Activated naive CD4-positive, alpha-beta T cell (primary cell): ENCODE results near the gene SYNGR1.
"Not testable (repeated sequence)": the region's sequence is repeated elsewhere in the genome, so short reads cannot be mapped to it uniquely, and the experiment has no call there.

ENCODE experiments used
- DNase-seq, 4 experiments: peaks; one replicate each; lab custom pipeline; 2025; lab: John Stamatoyannopoulos, UW

Gene SYNGR1

DNA sequence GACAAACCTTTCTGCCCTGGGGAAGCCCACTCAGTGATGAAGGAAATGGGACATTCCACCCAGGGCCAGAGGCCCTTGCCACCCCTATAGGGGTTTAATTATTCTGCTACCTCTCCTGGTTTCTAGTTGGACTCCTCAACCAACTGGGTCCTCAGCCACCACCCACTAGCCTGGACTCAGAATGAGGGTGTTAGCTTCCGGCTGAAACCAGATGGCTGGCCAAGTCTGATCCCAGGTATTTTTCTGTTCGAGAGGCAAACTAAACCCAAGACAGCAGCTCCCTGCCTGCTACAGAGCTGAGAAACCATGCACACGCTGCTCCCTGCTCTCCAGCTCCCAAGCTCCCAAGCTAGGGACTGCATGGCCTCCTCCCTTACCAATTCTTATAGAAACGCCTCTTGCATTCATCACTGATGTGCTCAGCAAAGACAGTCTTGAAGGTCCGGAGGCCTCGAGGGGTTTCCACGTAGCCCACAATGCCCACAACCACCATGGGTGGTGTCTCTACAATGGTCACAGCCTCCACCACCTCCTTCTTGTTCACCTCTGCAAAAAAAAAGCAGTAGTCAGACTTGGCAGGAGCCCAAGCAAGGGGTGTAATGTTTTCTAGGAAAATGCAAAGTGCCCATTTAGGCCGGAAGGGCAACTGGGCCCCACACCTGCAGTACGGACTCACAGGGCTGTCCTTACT, 32.6 kb upstream of the SYNGR1 start:
- DNase-seq: no peak

- DNase-seq: no peak
Measured at GRCh38 chr22:39317775-39318506, 31.9 kb upstream of the SYNGR1 start.

- peak in 1 of 4 experiments; percentile 47 for DNase-seq
Measured at GRCh38 chr22:39318507-39319283, 31.1 kb upstream of the SYNGR1 start.

GRCh38 chr22:39319284-39320022, 30.3 kb upstream of the SYNGR1 start, which contains the start of gene RPL3:
RPL3 (minus strand) TSS chr22:39319623; CDS start chr22:39319597, 26 bp downstream.
- peak; percentile 97 to 98 (median 98) for DNase-seq

DNA sequence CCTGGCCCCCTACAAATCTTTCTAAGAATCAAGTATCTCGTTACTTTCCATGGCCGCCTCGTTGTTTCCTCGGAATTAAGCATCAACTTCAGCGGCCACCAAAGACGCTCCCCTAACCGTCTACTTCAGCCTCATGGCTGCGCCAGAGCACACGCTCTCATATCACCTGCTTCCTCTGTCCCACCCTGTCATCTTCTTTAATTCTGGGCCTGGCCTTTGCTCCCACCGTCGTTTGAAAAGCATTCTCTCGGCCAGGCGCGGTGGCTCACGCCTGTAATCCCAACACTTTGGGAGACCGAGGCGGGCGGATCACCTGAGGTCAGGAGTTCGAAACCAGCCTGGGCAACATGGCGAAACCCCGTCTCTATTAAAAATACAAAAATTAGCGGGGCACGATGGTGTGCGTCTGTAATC, 29.2 kb upstream of the SYNGR1 start:
- DNase-seq: not testable (repeated sequence)

DNA sequence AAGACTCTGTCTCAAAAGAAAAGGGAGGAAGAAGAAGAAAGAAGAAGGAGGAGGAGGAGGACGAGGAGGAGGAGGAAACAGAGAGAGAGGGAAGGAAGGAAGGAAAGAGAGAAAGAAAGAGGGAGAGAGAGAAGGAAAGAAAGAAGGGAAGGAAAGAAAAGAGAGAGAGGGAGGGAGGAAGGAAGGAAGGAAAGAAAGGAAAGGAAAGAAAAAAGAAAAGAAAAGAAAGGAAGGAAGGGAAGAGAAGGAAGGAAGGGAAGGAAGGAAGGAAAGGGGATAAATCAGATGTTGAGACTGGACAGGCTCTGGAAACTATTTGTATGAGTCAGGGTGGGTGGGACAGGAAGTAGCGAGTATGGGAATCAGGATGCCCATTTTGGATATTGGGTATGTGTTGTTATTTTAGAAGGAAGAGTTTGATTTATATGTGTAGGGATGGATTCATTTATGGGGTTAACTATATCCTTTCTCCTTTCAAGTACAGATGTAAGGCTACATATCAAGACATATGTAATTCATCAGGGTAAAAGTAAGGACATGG, 24.3 kb upstream of the SYNGR1 start:
- no peak for DNase-seq

- DNase-seq: no peak
Measured at GRCh38 chr22:39327995-39328754, 21.6 kb upstream of the SYNGR1 start.

GRCh38 chr22:39330553-39330952, 19.2 kb upstream of the SYNGR1 start:
- not testable (repeated sequence) for DNase-seq

- no peak for DNase-seq
Measured at GRCh38 chr22:39332441-39333064, 17.2 kb upstream of the SYNGR1 start.

- DNase-seq: no peak
Measured at GRCh38 chr22:39336411-39336810, 13.4 kb upstream of the SYNGR1 start.

- DNase-seq: not testable (repeated sequence)
Measured at GRCh38 chr22:39339775-39340174, 10.0 kb upstream of the SYNGR1 start.

DNA sequence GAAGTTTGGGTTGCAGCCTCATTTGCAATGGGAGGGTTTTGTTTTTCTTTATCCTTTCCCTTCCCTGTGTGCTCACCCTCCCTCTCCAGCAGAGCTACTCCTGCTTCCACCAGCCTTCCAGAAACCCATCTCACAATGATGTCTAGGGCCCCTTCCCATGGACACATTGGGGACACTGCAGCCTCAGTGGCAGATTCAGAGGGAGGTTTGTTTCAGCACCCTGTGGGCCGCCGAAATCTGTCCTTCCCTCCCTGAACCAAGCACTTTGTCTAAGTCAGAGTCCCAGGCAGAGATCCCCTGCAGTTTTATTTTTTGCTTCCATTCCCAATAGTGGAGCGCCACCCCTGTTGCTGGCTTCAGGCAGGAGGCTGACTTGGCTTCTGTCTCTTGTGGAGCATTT, 8.6 kb upstream of the SYNGR1 start:
- DNase-seq: no peak

GRCh38 chr22:39343259-39344045, 6.3 kb upstream of the SYNGR1 start:
- peak in 2 of 4 experiments; percentile 19 to 52 for DNase-seq

DNA sequence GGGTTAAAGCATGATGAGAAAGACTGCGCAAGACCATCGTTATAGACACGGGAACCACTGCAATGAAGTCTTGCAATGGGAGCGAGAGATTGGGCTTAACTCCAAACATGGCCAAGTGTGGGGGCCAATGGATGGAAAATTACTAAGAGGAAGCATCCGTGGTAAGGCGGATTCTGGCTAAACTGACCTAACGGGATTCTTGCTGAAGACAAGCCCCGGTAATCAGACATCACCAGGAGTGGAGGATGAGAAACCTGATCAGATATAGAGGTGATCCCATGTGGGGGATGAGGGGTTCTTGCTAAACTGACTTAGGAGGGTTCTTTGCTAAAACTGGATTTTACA, 5.8 kb upstream of the SYNGR1 start:
- DNase-seq: no peak

GRCh38 chr22:39345231-39345630, 4.6 kb upstream of the SYNGR1 start:
- no peak for DNase-seq

DNA sequence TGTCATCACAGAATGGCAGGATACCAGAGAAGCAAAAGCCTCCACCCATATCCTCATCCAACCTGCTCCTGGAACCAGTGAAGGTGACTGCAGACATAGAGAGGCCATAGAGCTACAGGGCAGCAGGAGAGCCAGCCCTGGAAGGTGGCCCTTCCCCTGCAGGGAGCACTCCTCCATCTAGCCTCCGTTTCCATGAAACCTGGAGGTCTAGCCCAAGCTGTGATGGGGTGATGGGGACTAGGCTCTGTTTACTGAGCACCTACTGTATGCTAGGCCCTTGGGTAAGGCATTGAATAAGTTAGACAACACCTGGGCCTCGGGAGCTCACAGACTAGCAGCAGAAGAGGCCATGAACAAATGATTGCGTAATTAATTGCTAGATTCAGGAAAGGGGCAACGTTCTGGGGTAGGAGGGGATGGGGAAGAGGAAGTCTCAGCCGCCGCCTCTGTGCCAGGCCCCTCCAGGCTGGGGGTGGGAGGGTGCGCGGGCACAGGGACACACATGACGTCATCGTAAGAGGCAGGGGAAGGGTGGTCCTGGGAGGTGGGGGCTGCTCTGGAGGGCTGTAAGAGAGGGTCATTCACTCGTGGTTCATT, 784 bp upstream of the SYNGR1 start:
- DNase-seq: no peak

DNA sequence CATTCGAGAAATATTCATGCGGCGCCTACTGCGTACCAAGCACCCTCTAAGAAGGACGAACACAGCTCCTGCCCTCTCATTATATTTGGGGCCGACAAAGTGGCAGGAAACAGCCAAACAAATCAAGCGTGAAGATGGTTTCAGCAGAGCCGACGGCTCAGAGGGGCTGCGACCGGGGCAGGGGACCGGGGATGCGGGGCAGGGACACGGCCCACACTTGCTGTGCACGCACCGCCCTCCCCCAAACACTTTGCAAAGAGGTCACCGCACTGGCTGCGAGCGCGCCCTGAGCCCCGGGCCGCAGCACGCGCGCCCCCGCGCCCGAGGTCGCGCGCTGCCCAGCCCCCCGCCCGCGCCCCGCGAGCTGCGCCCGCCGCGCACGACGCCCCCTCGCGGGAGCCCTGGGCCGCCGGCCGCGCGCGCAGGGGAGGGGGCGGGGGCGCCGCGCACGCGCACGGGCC, 255 bp upstream of the SYNGR1 start:
- peak in 1 of 4 experiments; percentile 15 for DNase-seq

GRCh38 chr22:39350757-39351688, 1.2 kb downstream of the SYNGR1 start:
- no peak for DNase-seq
